ENCODE measurements around the gene SPAAR.

- TF ChIP-seq CTCF (IDR thresholded peaks at IDR 0.05; ENCODE audit: low read length) = no peak
- no peak for TF ChIP-seq EZH2 (IDR thresholded peaks at IDR 0.05; ENCODE audit: borderline replicate concordance, low read length)
These were observed 19.5 kb downstream of the SPAAR start for GRCh38 chr9:35928591-35929452.
